Large intestine (tissue), 3 donors: Measurements from ENCODE around the gene HIVEP3. TPM values are rescaled to one million over a fixed set of nuclear protein-coding genes. Genes with fewer than 3 reads are reported as not detected.

ENCODE experiments used
- DNase-seq, 2 donors: peaks; one replicate each; pipeline versions ENCODE4 v3.0.0 to v3.0.0-alpha.2; 2013
- H3K27ac ChIP-seq: one replicate; pipeline ENCODE4 v1.5.1; 2013; ENCODE audit warnings: low read length
- H3K27me3 ChIP-seq: 2 replicates; pipeline ENCODE4 v1.6.1; 2013; ENCODE audit warnings: low read length; ENCODE audit not compliant: control insufficient read depth, insufficient read depth
- H3K36me3 ChIP-seq: 2 replicates; pipeline ENCODE4 v1.6.1; 2013; ENCODE audit warnings: low read length; ENCODE audit not compliant: control insufficient read depth, insufficient read depth
- H3K4me1 ChIP-seq: one replicate; pipeline ENCODE4 v1.6.1; 2013; ENCODE audit warnings: low read length; ENCODE audit not compliant: control insufficient read depth, insufficient read depth
- H3K4me3 ChIP-seq: one replicate; pipeline ENCODE4 v1.5.1; 2013; ENCODE audit warnings: low read length
- H3K9me3 ChIP-seq: one replicate; pipeline ENCODE4 v1.6.1; 2013; ENCODE audit warnings: mild to moderate bottlenecking, low read depth, low read length, moderate library complexity; ENCODE audit not compliant: control insufficient read depth
- WGBS: methylation state at CpG from one replicate; pipeline ENCODE4 v1.1.5; 2013; ENCODE audit warnings: low lambda C conversion rate; ENCODE audit not compliant: insufficient coverage; 5-methylcytosine and 5-hydroxymethylcytosine counted together
- polyA plus RNA-seq: library from polyadenylated mRNA; unstranded; fragments of 120-200 nt; gene quantifications from one replicate; pipeline ENCODE4 v1.2.1, GENCODE V29; 2013

The HIVEP3 gene
- polyA plus RNA-seq, 1 donor, result 2.6 TPM

GRCh38 chr1:41587791-41588190, 330.9 kb downstream of the HIVEP3 start:
- WGBS, result no CpG with 5 or more reads among the region's 7 CpGs
- DNase-seq, result no peak
- H3K4me3 ChIP-seq, result no peak overlapping the region
- H3K36me3 ChIP-seq, result no peaks in the 10 kb centered on the region
- H3K4me1 ChIP-seq, result no peaks in the 10 kb centered on the region
- H3K27ac ChIP-seq, result no peak overlapping the region
- no peaks in the 10 kb centered on the region for H3K9me3 ChIP-seq
- no peaks in the 10 kb centered on the region for H3K27me3 ChIP-seq

- no peak overlapping the region for H3K4me3 ChIP-seq
- H3K27ac ChIP-seq, result no peak overlapping the region
- no peaks in the 10 kb centered on the region for H3K4me1 ChIP-seq
- no peaks in the 10 kb centered on the region for H3K27me3 ChIP-seq
- DNase-seq, result no peak
- H3K9me3 ChIP-seq, result no peaks in the 10 kb centered on the region
- WGBS, result no CpG with 5 or more reads among the region's 5 CpGs
- H3K36me3 ChIP-seq, result no peaks in the 10 kb centered on the region
Measured at GRCh38 chr1:41586230-41586629, 332.5 kb downstream of the HIVEP3 start.

DNA sequence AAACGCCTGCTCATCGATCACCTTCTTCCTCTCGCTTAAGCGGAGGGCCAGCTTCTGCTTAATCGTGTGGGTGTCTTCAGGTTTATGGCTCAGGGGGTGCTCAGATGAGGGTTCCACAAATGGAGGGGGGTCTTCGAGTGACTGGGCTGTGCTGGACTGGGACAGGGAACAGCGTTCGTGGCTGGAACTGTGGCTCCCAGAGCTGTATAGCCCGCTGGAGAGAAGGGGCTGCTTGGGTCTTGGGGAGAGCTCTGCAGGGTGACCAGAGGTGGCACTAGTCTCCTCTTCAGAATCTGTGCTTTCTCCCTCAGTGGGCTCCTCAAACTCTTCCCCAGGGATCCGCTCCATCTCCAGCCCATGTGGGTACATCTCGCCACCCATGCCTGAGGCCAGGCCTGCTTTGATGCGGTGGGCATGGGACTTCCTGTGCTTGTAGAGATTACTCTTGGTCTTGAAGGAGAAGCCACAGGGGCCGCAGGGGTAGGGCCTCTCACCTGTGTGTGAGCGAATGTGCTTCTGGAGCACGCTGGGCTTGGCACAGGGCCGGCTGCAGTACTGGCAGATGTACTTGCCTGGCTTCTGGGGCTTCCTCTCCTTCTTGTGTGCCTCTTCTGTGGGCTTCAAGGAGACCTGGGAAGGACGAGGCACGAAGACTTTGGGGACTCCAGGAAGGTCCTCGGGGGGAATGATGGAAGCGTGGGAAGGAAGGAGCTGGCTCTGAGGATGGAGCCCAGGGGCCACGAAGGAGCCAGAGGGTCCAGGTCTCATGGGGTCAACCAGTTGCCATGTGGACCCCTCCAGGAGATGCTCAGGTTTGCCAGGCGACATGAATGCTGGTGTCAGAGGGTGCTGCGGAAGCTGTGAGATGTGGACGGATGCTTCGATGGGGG, 334.8 kb downstream of the HIVEP3 start:
- Histone ChIP-seq H3K4me1 (no peaks in the 10 kb centered on the region), H3K4me3 (no peak overlapping the region), H3K36me3 (no peaks in the 10 kb centered on the region), H3K9me3 (no peaks in the 10 kb centered on the region), H3K27me3 (no peaks in the 10 kb centered on the region), H3K27ac (no peak overlapping the region)
- DNase-seq, result no peak
- WGBS, result no CpG with 5 or more reads among the region's 25 CpGs

GRCh38 chr1:41582851-41583657, 335.7 kb downstream of the HIVEP3 start:
- no peaks in the 10 kb centered on the region for H3K36me3 ChIP-seq
- H3K9me3 ChIP-seq, result no peaks in the 10 kb centered on the region
- no peaks in the 10 kb centered on the region for H3K27me3 ChIP-seq
- no CpG with 5 or more reads among the region's 36 CpGs for WGBS
- no peak overlapping the region for H3K4me3 ChIP-seq
- H3K4me1 ChIP-seq, result no peaks in the 10 kb centered on the region
- DNase-seq, result no peak
- no peak overlapping the region for H3K27ac ChIP-seq

GRCh38 chr1:41582351-41582750, 336.4 kb downstream of the HIVEP3 start:
- Histone ChIP-seq H3K36me3 (no peaks in the 10 kb centered on the region), H3K27ac (no peak overlapping the region), H3K27me3 (no peaks in the 10 kb centered on the region), H3K9me3 (no peaks in the 10 kb centered on the region), H3K4me1 (no peaks in the 10 kb centered on the region), H3K4me3 (no peak overlapping the region)
- no peak for DNase-seq
- WGBS, result 50% methylated on average over 1 of the region's 9 CpGs

DNA sequence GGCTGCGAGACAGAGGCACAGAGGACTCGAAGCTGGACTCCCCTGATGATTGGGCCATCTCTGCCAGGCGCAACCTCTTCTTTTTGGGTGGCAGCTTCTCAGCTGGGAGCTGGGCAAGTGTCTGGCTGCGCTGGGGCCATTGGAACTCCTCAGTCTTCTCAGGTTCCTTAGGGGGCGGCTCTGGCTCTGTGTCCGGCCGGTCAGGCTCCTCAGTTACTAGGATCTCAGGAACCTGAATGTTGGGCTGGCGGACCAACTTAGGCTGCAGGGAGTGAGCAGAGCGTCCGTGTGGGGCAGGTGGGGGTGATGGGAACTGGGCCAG, 336.8 kb downstream of the HIVEP3 start:
- H3K27ac ChIP-seq, result no peak overlapping the region
- 100% methylated on average over 1 of the region's 10 CpGs for WGBS
- no peak for DNase-seq
- no peaks in the 10 kb centered on the region for H3K4me1 ChIP-seq
- no peaks in the 10 kb centered on the region for H3K36me3 ChIP-seq
- H3K27me3 ChIP-seq, result no peaks in the 10 kb centered on the region
- H3K4me3 ChIP-seq, result no peak overlapping the region
- no peaks in the 10 kb centered on the region for H3K9me3 ChIP-seq

DNA sequence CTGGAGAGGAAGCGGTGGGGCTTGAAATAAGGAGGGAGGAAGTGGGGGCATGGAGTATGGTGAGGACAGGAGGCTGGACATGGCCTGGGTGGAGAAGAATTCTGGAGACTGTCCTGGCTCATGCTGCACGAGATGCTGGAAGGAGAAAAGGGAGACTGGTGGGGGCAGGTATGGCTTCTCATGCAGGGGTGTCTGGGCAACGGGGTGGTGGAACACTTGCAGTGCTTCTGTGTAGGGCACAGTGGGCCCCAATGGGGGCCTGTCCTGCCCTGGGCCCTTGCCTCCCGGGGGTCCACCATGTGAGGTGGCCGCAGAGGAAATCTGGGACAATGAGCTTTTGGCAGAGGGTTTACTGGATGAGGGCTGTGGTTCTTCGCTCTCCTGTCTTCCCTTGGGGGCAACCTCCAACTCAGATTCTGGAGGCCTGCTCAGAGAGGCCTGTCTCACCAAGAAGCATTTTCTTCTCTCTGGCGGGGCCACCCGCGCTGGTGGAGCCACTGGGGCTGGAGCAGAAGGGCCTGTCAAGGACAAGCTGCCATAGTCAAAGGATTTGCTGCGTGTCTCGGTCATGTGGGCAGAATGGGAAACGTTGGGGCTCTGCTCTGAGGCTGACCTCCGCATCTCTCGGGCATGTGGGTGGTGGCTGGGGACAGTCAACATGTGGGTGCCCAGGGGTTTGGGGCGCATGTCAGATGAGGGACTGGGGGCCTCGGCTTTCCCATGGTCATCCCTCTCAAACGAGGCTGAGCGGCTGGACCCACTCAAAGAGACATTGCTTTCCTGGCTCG, 337.3 kb downstream of the HIVEP3 start:
- Histone ChIP-seq H3K27me3 (no peaks in the 10 kb centered on the region), H3K9me3 (no peaks in the 10 kb centered on the region), H3K4me1 (no peaks in the 10 kb centered on the region), H3K4me3 (no peak overlapping the region), H3K36me3 (no peaks in the 10 kb centered on the region), H3K27ac (no peak overlapping the region)
- no peak for DNase-seq
- WGBS, result 80% methylated on average over 1 of the region's 19 CpGs

DNA sequence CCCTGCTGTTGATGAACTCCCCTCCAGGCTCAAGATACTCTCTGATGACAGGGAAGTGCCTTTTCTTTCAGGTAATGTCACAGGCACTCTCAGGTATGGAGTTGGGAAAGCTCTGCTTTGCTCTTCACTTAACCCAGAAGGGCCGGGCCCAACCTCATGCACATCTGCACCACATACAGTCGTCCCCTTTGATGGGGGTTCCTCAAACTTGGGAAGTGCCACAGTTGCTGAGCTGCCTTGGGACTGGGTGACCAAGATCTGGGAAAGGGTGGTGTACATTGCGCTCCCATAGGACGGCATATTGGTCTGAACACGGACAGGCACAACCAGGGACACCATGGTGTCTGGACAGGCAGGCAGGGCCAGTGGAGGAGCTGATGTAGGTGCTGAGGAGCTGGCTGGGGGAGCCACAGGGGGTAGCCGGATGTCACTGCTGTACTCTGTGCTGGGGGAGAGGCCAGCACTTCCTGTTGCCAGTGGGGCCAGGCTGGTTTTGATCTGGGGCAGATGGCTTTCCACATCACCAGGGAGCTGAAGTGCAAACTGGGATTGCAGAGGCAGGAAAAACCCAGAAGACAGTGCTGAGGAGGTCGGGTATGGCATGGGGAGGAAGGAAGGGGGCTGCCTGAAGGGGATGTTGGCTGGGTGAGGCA, 338.1 kb downstream of the HIVEP3 start:
- Histone ChIP-seq H3K27me3 (no peaks in the 10 kb centered on the region), H3K27ac (no peak overlapping the region), H3K4me3 (no peak overlapping the region), H3K36me3 (no peaks in the 10 kb centered on the region), H3K4me1 (no peaks in the 10 kb centered on the region), H3K9me3 (no peaks in the 10 kb centered on the region)
- DNase-seq, result no peak
- no CpG with 5 or more reads among the region's 7 CpGs for WGBS

DNA sequence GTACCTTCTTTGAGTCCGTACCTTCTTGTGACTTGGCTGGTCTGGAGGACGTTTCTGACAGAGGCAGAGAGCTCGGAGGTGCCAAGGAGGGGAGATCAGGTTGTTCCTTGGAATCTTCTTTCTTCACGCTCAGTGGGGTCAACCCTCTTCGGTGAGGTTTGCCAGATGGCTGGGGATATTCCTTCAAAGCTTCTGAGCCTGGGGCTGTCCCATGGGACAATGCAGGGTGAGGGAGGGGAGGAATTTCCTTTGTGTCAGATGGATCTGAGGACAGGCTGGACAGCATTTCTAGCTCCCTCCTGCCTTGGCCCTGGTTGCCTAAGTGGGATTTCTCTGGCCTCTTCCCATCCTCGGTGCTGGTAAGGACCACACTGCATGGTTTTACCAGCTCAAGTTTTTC, 338.7 kb downstream of the HIVEP3 start:
- Histone ChIP-seq H3K4me1 (no peaks in the 10 kb centered on the region), H3K4me3 (no peak overlapping the region), H3K36me3 (no peaks in the 10 kb centered on the region), H3K9me3 (no peaks in the 10 kb centered on the region), H3K27me3 (no peaks in the 10 kb centered on the region), H3K27ac (no peak overlapping the region)
- WGBS, result no CpG with 5 or more reads among the region's 6 CpGs
- DNase-seq, result no peak
